Measurements from ENCODE around the gene ADAMTS4.

GRCh38 chr1:161226320-161226711 is 27.5 kb upstream of the ADAMTS4 start:
- no peak for TF ChIP-seq CTCF (IDR thresholded peaks at IDR 0.05)
- no peak for TF ChIP-seq POLR2A (IDR thresholded peaks at IDR 0.05)
